OCI-LY3 (cell line): ENCODE measurements around the gene ITGA3.
A peak's percentile ranks its signal among the peaks of the same experiment; 100 is the strongest.

ENCODE experiments used
- H2AFZ ChIP-seq: fragments of 200-600, 300-600 bp; shearing (Covaris generic); 2 replicates; pipeline ENCODE4 v1.6.0; 2014; ENCODE audit warnings: antibody characterized with exemption, low read depth, low read length
- H3K27ac ChIP-seq: fragments of 200-600, 300-600 bp; sonication (generic); 2 replicates; pipeline ENCODE4 v1.5.1; 2014; ENCODE audit warnings: mild to moderate bottlenecking, low read length, moderate library complexity, mixed read lengths
- H3K27me3 ChIP-seq: fragments of 200-600, 300-600 bp; sonication (generic); 2 replicates; pipeline ENCODE4 v1.6.1; 2014; ENCODE audit warnings: low read depth, low read length, mixed read lengths
- H3K36me3 ChIP-seq: fragments of 200-600, 300-600 bp; sonication (generic); replicated peaks from 2 replicates; pipeline ENCODE3; 2014; ENCODE audit warnings: low read depth, low read length, mixed read lengths
- H3K4me1 ChIP-seq: fragments of 300-600, 200-600 bp; sonication (generic); 2 replicates; pipeline ENCODE4 v1.6.1; 2014; ENCODE audit warnings: low read length, mixed read lengths
- H3K4me2 ChIP-seq: fragments of 200-600, 300-600 bp; sonication (generic); 2 replicates; pipeline ENCODE4 v1.6.1; 2014; ENCODE audit warnings: low read length, mixed read lengths
- H3K4me3 ChIP-seq: fragments of 300-600, 200-600 bp; sonication (generic); 2 replicates; pipeline ENCODE4 v1.5.1; 2014; ENCODE audit warnings: antibody characterized with exemption, mild to moderate bottlenecking, low read length, moderate library complexity
- H3K79me2 ChIP-seq: fragments of 300-600, 200-600 bp; shearing (Covaris generic); 2 replicates; pipeline ENCODE4 v1.6.1; 2014; ENCODE audit warnings: mild to moderate bottlenecking, low read length, mixed read lengths
- H3K9ac ChIP-seq: fragments of 300-600, 200-600 bp; shearing (Covaris generic); 2 replicates; pipeline ENCODE4 v1.6.0; 2014; ENCODE audit warnings: mild to moderate bottlenecking, low read length, moderate library complexity
- H3K9me3 ChIP-seq: fragments of 200-600, 300-600 bp; shearing (Covaris generic); 2 replicates; pipeline ENCODE4 v1.6.1; 2014; ENCODE audit warnings: low read length, mixed read lengths; ENCODE audit not compliant: insufficient read depth
- H4K20me1 ChIP-seq: fragments of 200-600, 300-600 bp; sonication (generic); 2 replicates; pipeline ENCODE4 v1.6.1; 2016; ENCODE audit warnings: low read length, mixed read lengths; ENCODE audit not compliant: insufficient read depth
- EZH2phosphoT487 ChIP-seq: fragments of 200-600 bp; shearing (Covaris generic); IDR thresholded peaks from 2 replicates; pipeline ENCODE4 v1.6.1; 2018; ENCODE audit warnings: antibody characterized with exemption, mixed run types, low read depth
- TF ChIP-seq, protein P1 (sequence below): fragments of 200-600, 300-600 bp; sonication (generic); IDR thresholded peaks from 2 replicates; pipeline ENCODE4 v1.5.1; 2014; ENCODE audit warnings: antibody characterized with exemption, low read length, low read depth

Gene ITGA3

DNA sequence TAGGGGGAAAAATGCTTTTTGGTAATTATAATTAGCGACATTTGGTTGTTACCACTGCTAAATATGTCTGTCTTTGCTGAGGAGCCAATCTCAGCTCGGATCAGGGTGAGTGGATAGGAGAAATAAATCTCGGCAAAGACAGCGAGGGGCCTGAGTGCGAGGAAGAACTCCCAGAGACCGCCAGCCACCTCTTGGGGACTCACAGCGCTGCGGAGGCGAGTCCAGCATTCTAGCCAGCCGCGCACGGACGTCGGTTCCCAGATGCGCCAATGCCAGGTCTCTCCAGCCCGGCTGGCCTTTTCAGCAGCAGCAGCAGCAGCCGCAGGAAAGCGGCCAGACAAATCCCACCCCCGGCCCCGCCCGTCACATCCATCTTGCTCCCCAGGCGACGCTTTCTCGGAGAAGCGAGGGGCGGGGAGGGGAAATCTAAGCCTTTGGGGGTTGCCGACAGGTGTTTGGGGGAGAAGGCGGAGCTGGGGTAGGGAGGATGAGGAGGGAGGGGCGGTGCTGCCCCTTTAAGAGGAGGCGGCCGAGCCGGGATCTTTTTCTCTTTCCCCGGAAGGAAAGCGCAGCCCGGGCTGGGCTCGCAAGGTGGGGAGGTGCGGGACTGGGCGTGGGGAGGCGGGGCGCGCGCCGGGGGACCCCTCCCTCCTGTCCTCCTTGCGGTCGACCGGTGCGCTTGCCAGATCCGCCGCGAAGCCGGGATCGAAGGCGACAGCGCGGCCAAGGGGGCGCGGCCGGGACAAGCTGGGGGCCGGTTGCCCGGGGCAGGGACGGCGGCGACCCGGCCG, at the start of gene ITGA3:
TSS of gene ITGA3 (plus strand) at position 685 of the 791 bp plus-strand sequence. CDS start 330 bp downstream, outside the sequence.
- Histone ChIP-seq H3K36me3 (no peaks in the 10 kb centered on the region), H3K4me2 (peak within 1 kb of the TSS; percentile 94), H3K79me2 (no peaks in the 10 kb centered on the region), H3K27me3 (peaks cover 5% of the 10 kb centered on the region; the same call in 1 of the 2 replicates), H3K27ac (no peak within 1 kb of the TSS), H2AFZ (peak within 1 kb of the TSS; percentile 66), H3K9ac (peak within 1 kb of the TSS; percentile 68), H3K4me1 (peaks cover 20% of the 10 kb centered on the region), H3K4me3 (peak within 1 kb of the TSS; percentile 91), H4K20me1 (no peaks in the 10 kb centered on the region), H3K9me3 (no peaks in the 10 kb centered on the region)
- TF ChIP-seq EZH2phosphoT487 = no peak
- TF ChIP-seq, protein P1, sequence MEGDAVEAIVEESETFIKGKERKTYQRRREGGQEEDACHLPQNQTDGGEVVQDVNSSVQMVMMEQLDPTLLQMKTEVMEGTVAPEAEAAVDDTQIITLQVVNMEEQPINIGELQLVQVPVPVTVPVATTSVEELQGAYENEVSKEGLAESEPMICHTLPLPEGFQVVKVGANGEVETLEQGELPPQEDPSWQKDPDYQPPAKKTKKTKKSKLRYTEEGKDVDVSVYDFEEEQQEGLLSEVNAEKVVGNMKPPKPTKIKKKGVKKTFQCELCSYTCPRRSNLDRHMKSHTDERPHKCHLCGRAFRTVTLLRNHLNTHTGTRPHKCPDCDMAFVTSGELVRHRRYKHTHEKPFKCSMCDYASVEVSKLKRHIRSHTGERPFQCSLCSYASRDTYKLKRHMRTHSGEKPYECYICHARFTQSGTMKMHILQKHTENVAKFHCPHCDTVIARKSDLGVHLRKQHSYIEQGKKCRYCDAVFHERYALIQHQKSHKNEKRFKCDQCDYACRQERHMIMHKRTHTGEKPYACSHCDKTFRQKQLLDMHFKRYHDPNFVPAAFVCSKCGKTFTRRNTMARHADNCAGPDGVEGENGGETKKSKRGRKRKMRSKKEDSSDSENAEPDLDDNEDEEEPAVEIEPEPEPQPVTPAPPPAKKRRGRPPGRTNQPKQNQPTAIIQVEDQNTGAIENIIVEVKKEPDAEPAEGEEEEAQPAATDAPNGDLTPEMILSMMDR = no peak

DNA sequence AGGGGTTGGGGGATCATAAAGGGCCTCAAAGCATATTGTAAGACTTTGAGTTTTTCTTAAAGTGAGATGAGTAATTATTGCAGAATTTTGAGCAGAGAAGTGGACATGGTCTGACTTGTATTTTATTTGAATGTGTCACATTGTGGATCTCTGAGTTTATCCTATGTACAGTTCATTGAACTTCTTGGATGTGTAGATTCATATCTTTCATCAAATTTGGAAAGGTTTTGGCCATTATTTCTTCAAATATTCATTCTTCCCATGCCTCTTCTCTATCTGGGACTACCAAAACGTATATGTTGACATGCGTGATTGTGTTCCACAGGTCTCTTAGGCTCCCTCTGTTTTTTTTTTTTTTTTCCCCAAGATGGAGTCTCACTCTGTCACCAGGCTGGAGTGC, 46.6 kb upstream of the ITGA3 start:
- no peak overlapping the region for H2AFZ ChIP-seq
- H3K27ac ChIP-seq = no peak overlapping the region
- TF ChIP-seq, protein P1 = no peak
- TF ChIP-seq EZH2phosphoT487 = no peak
- H3K27me3 ChIP-seq = peaks cover 22% of the 10 kb centered on the region
- H3K4me1 ChIP-seq = peaks cover 19% of the 10 kb centered on the region
- no peak overlapping the region for H3K4me2 ChIP-seq
- no peaks in the 10 kb centered on the region for H3K79me2 ChIP-seq
- no peak overlapping the region for H3K9ac ChIP-seq
- no peaks in the 10 kb centered on the region for H4K20me1 ChIP-seq
- peaks cover 5% of the 10 kb centered on the region for H3K9me3 ChIP-seq
- no peaks in the 10 kb centered on the region for H3K36me3 ChIP-seq
- no peak overlapping the region for H3K4me3 ChIP-seq

DNA sequence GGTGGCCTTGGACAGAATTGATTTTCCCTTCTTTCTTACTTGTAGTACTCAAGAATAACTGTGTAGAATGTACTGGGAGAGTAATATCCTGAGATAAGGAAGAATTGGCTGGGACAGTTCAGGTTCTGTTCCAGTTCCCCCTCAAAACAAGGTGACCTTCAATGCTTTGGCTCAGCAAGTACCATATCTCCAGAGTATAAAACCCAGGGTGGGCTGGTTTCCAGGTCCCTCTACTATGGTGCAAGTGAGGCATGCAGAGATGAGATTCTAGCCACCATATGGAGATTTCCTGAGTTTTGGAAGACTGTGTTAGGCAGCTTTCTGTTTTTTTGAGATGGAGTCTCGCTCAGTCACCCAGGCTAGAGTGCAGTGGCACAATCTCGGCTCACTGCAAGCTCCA, 42.8 kb upstream of the ITGA3 start:
- Histone ChIP-seq H4K20me1 (no peaks in the 10 kb centered on the region), H3K4me2 (no peak overlapping the region), H3K79me2 (no peaks in the 10 kb centered on the region), H3K27me3 (peaks cover 22% of the 10 kb centered on the region), H3K9me3 (peaks cover 5% of the 10 kb centered on the region), H3K27ac (no peak overlapping the region), H2AFZ (no peak overlapping the region), H3K4me1 (peaks cover 3% of the 10 kb centered on the region), H3K36me3 (no peaks in the 10 kb centered on the region), H3K9ac (no peak overlapping the region), H3K4me3 (no peak overlapping the region)
- TF ChIP-seq, protein P1 = no peak
- no peak for TF ChIP-seq EZH2phosphoT487

GRCh38 chr17:50014471-50015088, 41.3 kb upstream of the ITGA3 start:
- no peaks in the 10 kb centered on the region for H4K20me1 ChIP-seq
- H3K4me3 ChIP-seq = no peak overlapping the region
- no peaks in the 10 kb centered on the region for H3K36me3 ChIP-seq
- H3K9ac ChIP-seq = no peak overlapping the region
- peaks cover 5% of the 10 kb centered on the region for H3K9me3 ChIP-seq
- peaks cover 12% of the 10 kb centered on the region for H3K27me3 ChIP-seq
- TF ChIP-seq, protein P1 = no peak
- no peak for TF ChIP-seq EZH2phosphoT487
- no peak overlapping the region for H3K27ac ChIP-seq
- no peaks in the 10 kb centered on the region for H3K79me2 ChIP-seq
- no peak overlapping the region for H2AFZ ChIP-seq
- no peak overlapping the region for H3K4me2 ChIP-seq
- H3K4me1 ChIP-seq = no peaks in the 10 kb centered on the region
